Measurements from ENCODE around the gene EPOP. TPM values are rescaled to one million over a fixed set of nuclear protein-coding genes. Genes with fewer than 3 reads are reported as not detected.
A peak's percentile ranks its signal among the peaks of the same experiment; 100 is the strongest.

Gene EPOP
- polyA plus RNA-seq, 4 donors: 0.22 to 1.3 (median 0.40) TPM; not detected in 1

GRCh38 chr17:38690386-38690785 lies 15.6 kb upstream of the EPOP start:
- WGBS, 3 donors: 73 to 93% (median 92%) methylated on average over 4 of the region's 4 CpGs

GRCh38 chr17:38687286-38687685 lies 12.5 kb upstream of the EPOP start:
- DNase-seq (no peak), FAIRE-seq (no peak)
- no peaks in the 10 kb centered on the region for H3K27me3 ChIP-seq (ENCODE audit: control insufficient read depth in 3 of 3, insufficient read depth in 3 of 3, low read length in 3 of 3)
- 84 to 90% (median 88%) methylated on average over 5 of the region's 5 CpGs for WGBS, 3 donors
- peaks cover 0 to 6% (median 0%) of the 10 kb centered on the region in 3 donors for H3K4me1 ChIP-seq (ENCODE audit: control insufficient read depth in 3 of 3, insufficient read depth in 2 of 3, low read depth in 1 of 3, low read length in 2 of 3)
- no peak overlapping the region for H3K27ac ChIP-seq (ENCODE audit: low read depth in 1 of 3, low read length in 2 of 3)
- H3K36me3 ChIP-seq (ENCODE audit: control insufficient read depth in 3 of 3, insufficient read depth in 2 of 3, low read depth in 1 of 3, low read length in 3 of 3): no peaks in the 10 kb centered on the region
- H3K4me3 ChIP-seq (ENCODE audit: low read depth in 1 of 3, low read length in 3 of 3): no peak overlapping the region
- no peaks in the 10 kb centered on the region for H3K9me3 ChIP-seq (ENCODE audit: control insufficient read depth in 2 of 2, insufficient read depth in 1 of 2, low read depth in 1 of 2, low read length in 1 of 2)

More at GRCh38 chr17:38690386-38690785, 15.6 kb upstream of the EPOP start:
- no peak overlapping the region for H3K27ac ChIP-seq (ENCODE audit: low read depth in 1 of 3, low read length in 2 of 3)
- FAIRE-seq: no peak
- peaks cover 0 to 19% (median 0%) of the 10 kb centered on the region in 3 donors for H3K4me1 ChIP-seq (ENCODE audit: control insufficient read depth in 3 of 3, insufficient read depth in 2 of 3, low read depth in 1 of 3, low read length in 2 of 3)
- H3K27me3 ChIP-seq (ENCODE audit: control insufficient read depth in 3 of 3, insufficient read depth in 3 of 3, low read length in 3 of 3): no peaks in the 10 kb centered on the region
- no peaks in the 10 kb centered on the region for H3K36me3 ChIP-seq (ENCODE audit: control insufficient read depth in 3 of 3, insufficient read depth in 2 of 3, low read depth in 1 of 3, low read length in 3 of 3)
- H3K9me3 ChIP-seq (ENCODE audit: control insufficient read depth in 2 of 2, insufficient read depth in 1 of 2, low read depth in 1 of 2, low read length in 1 of 2): no peaks in the 10 kb centered on the region
- H3K4me3 ChIP-seq (ENCODE audit: low read depth in 1 of 3, low read length in 3 of 3): no peak overlapping the region
- DNase-seq: no peak

GRCh38 chr17:38685491-38685890 lies 10.7 kb upstream of the EPOP start:
- Histone ChIP-seq H3K36me3 (ENCODE audit: control insufficient read depth in 3 of 3, insufficient read depth in 2 of 3, low read depth in 1 of 3, low read length in 3 of 3) (no peaks in the 10 kb centered on the region), H3K4me1 (ENCODE audit: control insufficient read depth in 3 of 3, insufficient read depth in 2 of 3, low read depth in 1 of 3, low read length in 2 of 3) (no peaks in the 10 kb centered on the region), H3K4me3 (ENCODE audit: low read depth in 1 of 3, low read length in 3 of 3) (no peak overlapping the region), H3K27me3 (ENCODE audit: control insufficient read depth in 3 of 3, insufficient read depth in 3 of 3, low read length in 3 of 3) (no peaks in the 10 kb centered on the region), H3K9me3 (ENCODE audit: control insufficient read depth in 2 of 2, insufficient read depth in 1 of 2, low read depth in 1 of 2, low read length in 1 of 2) (no peaks in the 10 kb centered on the region), H3K27ac (ENCODE audit: low read depth in 1 of 3, low read length in 2 of 3) (no peak overlapping the region)
- DNase-seq (no peak), FAIRE-seq (no peak)
- 80 to 90% (median 89%) methylated on average over 12 of the region's 12 CpGs for WGBS, 3 donors

GRCh38 chr17:38681096-38681495 lies 6.3 kb upstream of the EPOP start:
- Histone ChIP-seq H3K27ac (ENCODE audit: low read depth in 1 of 3, low read length in 2 of 3) (no peak overlapping the region), H3K4me1 (ENCODE audit: control insufficient read depth in 3 of 3, insufficient read depth in 2 of 3, low read depth in 1 of 3, low read length in 2 of 3) (no peaks in the 10 kb centered on the region), H3K9me3 (ENCODE audit: control insufficient read depth in 2 of 2, insufficient read depth in 1 of 2, low read depth in 1 of 2, low read length in 1 of 2) (no peaks in the 10 kb centered on the region), H3K4me3 (ENCODE audit: low read depth in 1 of 3, low read length in 3 of 3) (no peak overlapping the region), H3K27me3 (ENCODE audit: control insufficient read depth in 3 of 3, insufficient read depth in 3 of 3, low read length in 3 of 3) (peaks cover 0 to 5% (median 0%) of the 10 kb centered on the region in 3 donors), H3K36me3 (ENCODE audit: control insufficient read depth in 3 of 3, insufficient read depth in 2 of 3, low read depth in 1 of 3, low read length in 3 of 3) (no peaks in the 10 kb centered on the region)
- no peak for DNase-seq
- no peak for FAIRE-seq
- WGBS, 3 donors: 82 to 88% (median 85%) methylated on average over 3 of the region's 3 CpGs

GRCh38 chr17:38677819-38678218 lies 3.1 kb upstream of the EPOP start:
- Histone ChIP-seq H3K27ac (ENCODE audit: low read depth in 1 of 3, low read length in 2 of 3) (no peak overlapping the region), H3K9me3 (ENCODE audit: control insufficient read depth in 2 of 2, insufficient read depth in 1 of 2, low read depth in 1 of 2, low read length in 1 of 2) (no peaks in the 10 kb centered on the region), H3K4me3 (ENCODE audit: low read depth in 1 of 3, low read length in 3 of 3) (no peak overlapping the region), H3K27me3 (ENCODE audit: control insufficient read depth in 3 of 3, insufficient read depth in 3 of 3, low read length in 3 of 3) (peaks cover 3 to 34% (median 4%) of the 10 kb centered on the region in 3 donors), H3K4me1 (ENCODE audit: control insufficient read depth in 3 of 3, insufficient read depth in 2 of 3, low read depth in 1 of 3, low read length in 2 of 3) (peaks cover 0 to 8% (median 0%) of the 10 kb centered on the region in 3 donors), H3K36me3 (ENCODE audit: control insufficient read depth in 3 of 3, insufficient read depth in 2 of 3, low read depth in 1 of 3, low read length in 3 of 3) (no peaks in the 10 kb centered on the region)
- FAIRE-seq (no peak), DNase-seq (no peak)
- 83 to 86% (median 86%) methylated on average over 6 of the region's 6 CpGs for WGBS, 3 donors

GRCh38 chr17:38676706-38677504 lies 2.1 kb upstream of the EPOP start:
- H3K27ac ChIP-seq (ENCODE audit: low read depth in 1 of 3, low read length in 2 of 3): no peak overlapping the region
- H3K9me3 ChIP-seq (ENCODE audit: control insufficient read depth in 2 of 2, insufficient read depth in 1 of 2, low read depth in 1 of 2, low read length in 1 of 2): no peaks in the 10 kb centered on the region
- peaks cover 3 to 43% (median 10%) of the 10 kb centered on the region in 3 donors for H3K27me3 ChIP-seq (ENCODE audit: control insufficient read depth in 3 of 3, insufficient read depth in 3 of 3, low read length in 3 of 3)
- H3K4me1 ChIP-seq (ENCODE audit: control insufficient read depth in 3 of 3, insufficient read depth in 2 of 3, low read depth in 1 of 3, low read length in 2 of 3): peaks cover 0 to 16% (median 0%) of the 10 kb centered on the region in 3 donors
- no peak overlapping the region for H3K4me3 ChIP-seq (ENCODE audit: low read depth in 1 of 3, low read length in 3 of 3)
- WGBS, 3 donors: 7 to 11% (median 9%) methylated on average over 9 of the region's 9 CpGs
- no peak for FAIRE-seq
- H3K36me3 ChIP-seq (ENCODE audit: control insufficient read depth in 3 of 3, insufficient read depth in 2 of 3, low read depth in 1 of 3, low read length in 3 of 3): no peaks in the 10 kb centered on the region
- peak; percentile 85 to 93 for DNase-seq

- WGBS, 3 donors: 0 to 1% (median 1%) methylated on average over 43 to 85 of the region's 85 CpGs
- Histone ChIP-seq H3K27me3 (ENCODE audit: control insufficient read depth in 3 of 3, insufficient read depth in 3 of 3, low read length in 3 of 3) (peaks cover 6 to 70% (median 26%) of the 10 kb centered on the region in 3 donors), H3K27ac (ENCODE audit: low read depth in 1 of 3, low read length in 2 of 3) (no peak overlapping the region), H3K4me3 (ENCODE audit: low read depth in 1 of 3, low read length in 3 of 3) (peak overlapping the region; percentile 15 to 67 (median 40)), H3K9me3 (ENCODE audit: control insufficient read depth in 2 of 2, insufficient read depth in 1 of 2, low read depth in 1 of 2, low read length in 1 of 2) (no peaks in the 10 kb centered on the region), H3K4me1 (ENCODE audit: control insufficient read depth in 3 of 3, insufficient read depth in 2 of 3, low read depth in 1 of 3, low read length in 2 of 3) (peaks cover 0 to 20% (median 0%) of the 10 kb centered on the region in 3 donors), H3K36me3 (ENCODE audit: control insufficient read depth in 3 of 3, insufficient read depth in 2 of 3, low read depth in 1 of 3, low read length in 3 of 3) (no peaks in the 10 kb centered on the region)
- no peak for FAIRE-seq
- DNase-seq: peak in 1 of 2 donors; percentile 60
These were observed 576 bp downstream of the EPOP start for GRCh38 chr17:38674014-38674748.

- WGBS, 3 donors: 0 to 1% (median 1%) methylated on average over 15 to 41 of the region's 41 CpGs
- no peak overlapping the region for H3K27ac ChIP-seq (ENCODE audit: low read depth in 1 of 3, low read length in 2 of 3)
- no peaks in the 10 kb centered on the region for H3K9me3 ChIP-seq (ENCODE audit: control insufficient read depth in 2 of 2, insufficient read depth in 1 of 2, low read depth in 1 of 2, low read length in 1 of 2)
- peaks cover 9 to 75% (median 29%) of the 10 kb centered on the region in 3 donors for H3K27me3 ChIP-seq (ENCODE audit: control insufficient read depth in 3 of 3, insufficient read depth in 3 of 3, low read length in 3 of 3)
- H3K4me3 ChIP-seq (ENCODE audit: low read depth in 1 of 3, low read length in 3 of 3): peak overlapping the region in 1 of 3 donors; percentile 67
- H3K4me1 ChIP-seq (ENCODE audit: control insufficient read depth in 3 of 3, insufficient read depth in 2 of 3, low read depth in 1 of 3, low read length in 2 of 3): peaks cover 0 to 20% (median 0%) of the 10 kb centered on the region in 3 donors
- FAIRE-seq: no peak
- peak; percentile 11 to 54 for DNase-seq
- no peaks in the 10 kb centered on the region for H3K36me3 ChIP-seq (ENCODE audit: control insufficient read depth in 3 of 3, insufficient read depth in 2 of 3, low read depth in 1 of 3, low read length in 3 of 3)
These were observed 1.1 kb downstream of the EPOP start for GRCh38 chr17:38673707-38674013.
